ENCODE results near the gene PKD1L1. TPM values are rescaled to one million over a fixed set of nuclear protein-coding genes. Genes with fewer than 3 reads are reported as not detected.

Gene PKD1L1
- total RNA-seq, 1 experiment from 2014 or later = 0.07 TPM

GRCh38 chr7:47878662-47879061 lies 69.6 kb downstream of the PKD1L1 start (continued):
- TF ChIP-seq, protein P1, sequence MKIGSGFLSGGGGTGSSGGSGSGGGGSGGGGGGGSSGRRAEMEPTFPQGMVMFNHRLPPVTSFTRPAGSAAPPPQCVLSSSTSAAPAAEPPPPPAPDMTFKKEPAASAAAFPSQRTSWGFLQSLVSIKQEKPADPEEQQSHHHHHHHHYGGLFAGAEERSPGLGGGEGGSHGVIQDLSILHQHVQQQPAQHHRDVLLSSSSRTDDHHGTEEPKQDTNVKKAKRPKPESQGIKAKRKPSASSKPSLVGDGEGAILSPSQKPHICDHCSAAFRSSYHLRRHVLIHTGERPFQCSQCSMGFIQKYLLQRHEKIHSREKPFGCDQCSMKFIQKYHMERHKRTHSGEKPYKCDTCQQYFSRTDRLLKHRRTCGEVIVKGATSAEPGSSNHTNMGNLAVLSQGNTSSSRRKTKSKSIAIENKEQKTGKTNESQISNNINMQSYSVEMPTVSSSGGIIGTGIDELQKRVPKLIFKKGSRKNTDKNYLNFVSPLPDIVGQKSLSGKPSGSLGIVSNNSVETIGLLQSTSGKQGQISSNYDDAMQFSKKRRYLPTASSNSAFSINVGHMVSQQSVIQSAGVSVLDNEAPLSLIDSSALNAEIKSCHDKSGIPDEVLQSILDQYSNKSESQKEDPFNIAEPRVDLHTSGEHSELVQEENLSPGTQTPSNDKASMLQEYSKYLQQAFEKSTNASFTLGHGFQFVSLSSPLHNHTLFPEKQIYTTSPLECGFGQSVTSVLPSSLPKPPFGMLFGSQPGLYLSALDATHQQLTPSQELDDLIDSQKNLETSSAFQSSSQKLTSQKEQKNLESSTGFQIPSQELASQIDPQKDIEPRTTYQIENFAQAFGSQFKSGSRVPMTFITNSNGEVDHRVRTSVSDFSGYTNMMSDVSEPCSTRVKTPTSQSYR (CRISPR knock-in tag; IDR thresholded peaks at IDR 0.05) = no peak
- no peak for TF ChIP-seq MYBL2 (CRISPR knock-in tag; IDR thresholded peaks at IDR 0.05)
- TF ChIP-seq, protein P2, sequence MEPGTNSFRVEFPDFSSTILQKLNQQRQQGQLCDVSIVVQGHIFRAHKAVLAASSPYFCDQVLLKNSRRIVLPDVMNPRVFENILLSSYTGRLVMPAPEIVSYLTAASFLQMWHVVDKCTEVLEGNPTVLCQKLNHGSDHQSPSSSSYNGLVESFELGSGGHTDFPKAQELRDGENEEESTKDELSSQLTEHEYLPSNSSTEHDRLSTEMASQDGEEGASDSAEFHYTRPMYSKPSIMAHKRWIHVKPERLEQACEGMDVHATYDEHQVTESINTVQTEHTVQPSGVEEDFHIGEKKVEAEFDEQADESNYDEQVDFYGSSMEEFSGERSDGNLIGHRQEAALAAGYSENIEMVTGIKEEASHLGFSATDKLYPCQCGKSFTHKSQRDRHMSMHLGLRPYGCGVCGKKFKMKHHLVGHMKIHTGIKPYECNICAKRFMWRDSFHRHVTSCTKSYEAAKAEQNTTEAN (CRISPR knock-in tag; IDR thresholded peaks at IDR 0.05) = no peak
- TF ChIP-seq, protein P3, sequence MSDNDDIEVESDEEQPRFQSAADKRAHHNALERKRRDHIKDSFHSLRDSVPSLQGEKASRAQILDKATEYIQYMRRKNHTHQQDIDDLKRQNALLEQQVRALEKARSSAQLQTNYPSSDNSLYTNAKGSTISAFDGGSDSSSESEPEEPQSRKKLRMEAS (CRISPR knock-in tag; IDR thresholded peaks at IDR 0.05) = no peak

DNA sequence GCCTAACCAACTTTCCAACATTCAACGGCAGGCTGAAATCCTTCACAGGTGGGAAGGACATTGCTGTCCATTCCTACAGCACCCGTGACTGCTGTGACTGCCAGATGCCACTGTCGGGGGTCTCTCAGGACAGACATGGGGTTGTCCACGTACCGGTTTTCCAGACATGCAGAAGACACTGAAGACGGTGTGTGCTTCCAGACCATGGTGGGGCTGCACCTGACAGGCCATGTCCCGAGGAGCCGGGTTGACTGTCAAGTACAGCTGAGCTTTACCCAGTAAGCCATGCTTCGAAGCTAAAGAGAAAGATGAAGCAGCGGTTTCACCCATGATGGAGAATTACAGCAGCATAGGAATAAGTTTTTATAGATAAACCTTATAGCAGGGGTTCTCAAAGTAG lies 70.9 kb downstream of the PKD1L1 start:
- Mint-ChIP-seq H3K4me3 (no peak overlapping the region), H3K27ac (no peak overlapping the region), H3K36me3 (no peaks in the 10 kb centered on the region), H3K9me3 (no peaks in the 10 kb centered on the region), H3K4me1 (peaks cover 7% of the 10 kb centered on the region), H3K27me3 (ENCODE audit: low read depth) (no peaks in the 10 kb centered on the region)
- ChIA-PET POLR2A (no interaction called here), CTCF (no interaction called here)
- ATAC-seq (no peak), DNase-seq (ENCODE audit: low spot score) (no peak)
- TF ChIP-seq, protein P4, sequence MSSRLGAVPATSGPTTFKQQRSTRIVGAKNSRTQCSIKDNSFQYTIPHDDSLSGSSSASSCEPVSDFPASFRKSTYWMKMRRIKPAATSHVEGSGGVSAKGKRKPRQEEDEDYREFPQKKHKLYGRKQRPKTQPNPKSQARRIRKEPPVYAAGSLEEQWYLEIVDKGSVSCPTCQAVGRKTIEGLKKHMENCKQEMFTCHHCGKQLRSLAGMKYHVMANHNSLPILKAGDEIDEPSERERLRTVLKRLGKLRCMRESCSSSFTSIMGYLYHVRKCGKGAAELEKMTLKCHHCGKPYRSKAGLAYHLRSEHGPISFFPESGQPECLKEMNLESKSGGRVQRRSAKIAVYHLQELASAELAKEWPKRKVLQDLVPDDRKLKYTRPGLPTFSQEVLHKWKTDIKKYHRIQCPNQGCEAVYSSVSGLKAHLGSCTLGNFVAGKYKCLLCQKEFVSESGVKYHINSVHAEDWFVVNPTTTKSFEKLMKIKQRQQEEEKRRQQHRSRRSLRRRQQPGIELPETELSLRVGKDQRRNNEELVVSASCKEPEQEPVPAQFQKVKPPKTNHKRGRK (CRISPR knock-in tag; IDR thresholded peaks at IDR 0.05; ENCODE audit: borderline replicate concordance) = no peak
- TF ChIP-seq OVOL2 (CRISPR knock-in tag; IDR thresholded peaks at IDR 0.05; ENCODE audit: borderline replicate concordance) = no peak
- TF ChIP-seq, protein P5, sequence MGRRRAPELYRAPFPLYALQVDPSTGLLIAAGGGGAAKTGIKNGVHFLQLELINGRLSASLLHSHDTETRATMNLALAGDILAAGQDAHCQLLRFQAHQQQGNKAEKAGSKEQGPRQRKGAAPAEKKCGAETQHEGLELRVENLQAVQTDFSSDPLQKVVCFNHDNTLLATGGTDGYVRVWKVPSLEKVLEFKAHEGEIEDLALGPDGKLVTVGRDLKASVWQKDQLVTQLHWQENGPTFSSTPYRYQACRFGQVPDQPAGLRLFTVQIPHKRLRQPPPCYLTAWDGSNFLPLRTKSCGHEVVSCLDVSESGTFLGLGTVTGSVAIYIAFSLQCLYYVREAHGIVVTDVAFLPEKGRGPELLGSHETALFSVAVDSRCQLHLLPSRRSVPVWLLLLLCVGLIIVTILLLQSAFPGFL (CRISPR knock-in tag; IDR thresholded peaks at IDR 0.05; ENCODE audit: borderline replicate concordance) = no peak
- TF ChIP-seq FOXK1 (CRISPR knock-in tag; IDR thresholded peaks at IDR 0.05) = no peak
- no peak for TF ChIP-seq MYBL2 (CRISPR knock-in tag; IDR thresholded peaks at IDR 0.05)
- no peak for TF ChIP-seq NFYB (CRISPR knock-in tag; conservative IDR thresholded peaks at IDR 0.05; ENCODE audit: low read depth)
- TF ChIP-seq NR2C2 (CRISPR knock-in tag; IDR thresholded peaks at IDR 0.05) = no peak
- TF ChIP-seq FOXP4 (CRISPR knock-in tag; IDR thresholded peaks at IDR 0.05) = no peak
- TF ChIP-seq TEAD4 (CRISPR knock-in tag; IDR thresholded peaks at IDR 0.05) = no peak
- no peak for TF ChIP-seq JAZF1 (CRISPR knock-in tag; IDR thresholded peaks at IDR 0.05)
- TF ChIP-seq, protein P6, sequence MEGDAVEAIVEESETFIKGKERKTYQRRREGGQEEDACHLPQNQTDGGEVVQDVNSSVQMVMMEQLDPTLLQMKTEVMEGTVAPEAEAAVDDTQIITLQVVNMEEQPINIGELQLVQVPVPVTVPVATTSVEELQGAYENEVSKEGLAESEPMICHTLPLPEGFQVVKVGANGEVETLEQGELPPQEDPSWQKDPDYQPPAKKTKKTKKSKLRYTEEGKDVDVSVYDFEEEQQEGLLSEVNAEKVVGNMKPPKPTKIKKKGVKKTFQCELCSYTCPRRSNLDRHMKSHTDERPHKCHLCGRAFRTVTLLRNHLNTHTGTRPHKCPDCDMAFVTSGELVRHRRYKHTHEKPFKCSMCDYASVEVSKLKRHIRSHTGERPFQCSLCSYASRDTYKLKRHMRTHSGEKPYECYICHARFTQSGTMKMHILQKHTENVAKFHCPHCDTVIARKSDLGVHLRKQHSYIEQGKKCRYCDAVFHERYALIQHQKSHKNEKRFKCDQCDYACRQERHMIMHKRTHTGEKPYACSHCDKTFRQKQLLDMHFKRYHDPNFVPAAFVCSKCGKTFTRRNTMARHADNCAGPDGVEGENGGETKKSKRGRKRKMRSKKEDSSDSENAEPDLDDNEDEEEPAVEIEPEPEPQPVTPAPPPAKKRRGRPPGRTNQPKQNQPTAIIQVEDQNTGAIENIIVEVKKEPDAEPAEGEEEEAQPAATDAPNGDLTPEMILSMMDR (IDR thresholded peaks at IDR 0.05) = no peak
- no peak for TF ChIP-seq EMX1 (CRISPR knock-in tag; IDR thresholded peaks at IDR 0.05)
- TF ChIP-seq, protein P7, sequence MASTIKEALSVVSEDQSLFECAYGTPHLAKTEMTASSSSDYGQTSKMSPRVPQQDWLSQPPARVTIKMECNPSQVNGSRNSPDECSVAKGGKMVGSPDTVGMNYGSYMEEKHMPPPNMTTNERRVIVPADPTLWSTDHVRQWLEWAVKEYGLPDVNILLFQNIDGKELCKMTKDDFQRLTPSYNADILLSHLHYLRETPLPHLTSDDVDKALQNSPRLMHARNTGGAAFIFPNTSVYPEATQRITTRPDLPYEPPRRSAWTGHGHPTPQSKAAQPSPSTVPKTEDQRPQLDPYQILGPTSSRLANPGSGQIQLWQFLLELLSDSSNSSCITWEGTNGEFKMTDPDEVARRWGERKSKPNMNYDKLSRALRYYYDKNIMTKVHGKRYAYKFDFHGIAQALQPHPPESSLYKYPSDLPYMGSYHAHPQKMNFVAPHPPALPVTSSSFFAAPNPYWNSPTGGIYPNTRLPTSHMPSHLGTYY (CRISPR knock-in tag; IDR thresholded peaks at IDR 0.05) = no peak
- no peak for TF ChIP-seq ELF4 (CRISPR knock-in tag; IDR thresholded peaks at IDR 0.05; ENCODE audit: low read depth)
- TF ChIP-seq AR (CRISPR knock-in tag; IDR thresholded peaks at IDR 0.05) = no peak
